Left lung (tissue), 10 donors: ENCODE measurements around the gene VEZT. TPM values are rescaled to one million over a fixed set of nuclear protein-coding genes. Genes with fewer than 3 reads are reported as not detected.

Experiments used
- ATAC-seq: fragments of 200-7000 bp; cut with Tn5 transposase; one replicate; pipeline ENCODE4 v1.9.1; 2020; ENCODE audit warnings: moderate library complexity
- DNase-seq, 4 donors: peaks; one replicate each; pipeline ENCODE4 v3.0.0-alpha.2; 2013 to 2020
- H3K27ac ChIP-seq, 2 donors: fragments of 200-600 bp; sonication (generic) in 1 of 2; one replicate each; pipeline versions ENCODE4 v1.5.0 to v1.8.0; 2020 to 2021
- H3K27me3 ChIP-seq, 2 donors: fragments of 200-600 bp; sonication (generic) in 1 of 2; one replicate each; pipeline versions ENCODE4 v1.5.0 to v1.8.0; 2020 to 2021
- H3K36me3 ChIP-seq, 2 donors: fragments of 200-600 bp; sonication (generic) in 1 of 2; one replicate each; pipeline versions ENCODE4 v1.5.0 to v1.8.0; 2020 to 2021
- H3K4me1 ChIP-seq, 2 donors: fragments of 200-600 bp; one replicate each; pipeline ENCODE4 v1.8.0; 2021
- H3K4me3 ChIP-seq, 2 donors: fragments of 200-600 bp; sonication (generic) in 1 of 2; one replicate each; pipeline versions ENCODE4 v1.5.0 to v1.8.0; 2020 to 2021; ENCODE audit warnings: mild to moderate bottlenecking in 1 of 2
- H3K9me3 ChIP-seq, 2 donors: fragments of 200-600 bp; sonication (generic) in 1 of 2; one replicate each; pipeline versions ENCODE4 v1.5.0 to v1.8.0; 2020 to 2021
- intact Hi-C, 2 donors: fragments of 100-400 bp; cut with DNase I; formaldehyde crosslinking; loops; one replicate each; pipeline versions ENCODE4 v1.11.2 to v1.14.2; 2022
- polyA plus RNA-seq, 6 donors: library from polyadenylated mRNA; unstranded; fragments of 120-200 nt; gene quantifications; one replicate each; pipeline ENCODE4 v1.2.1, GENCODE V29; 2013; ENCODE audit not compliant: insufficient read length in 6 of 6
- total RNA-seq, 2 donors: library from RNA; stranded (reverse); fragmentation: NEBNext Ultra II Directional; extraction: Animal tissue kit (Norgen Biotek cat#: 25700); gene quantifications; one replicate each; pipeline ENCODE4 v1.2.1, GENCODE V29; 2021
- TF ChIP-seq, protein P1 (sequence below), 2 donors: fragments of 200-600 bp; sonication (generic) in 1 of 2; IDR thresholded peaks; one replicate each; pipeline versions ENCODE4 v1.5.0 to v1.8.0; 2021; ENCODE audit warnings: antibody characterized with exemption in 2 of 2
- donor health status: DM: no; HTN: yes; CAD: no.
- donor health status: DM: no; HTN: no; CAD: no.

VEZT gene
- total and polyA plus RNA-seq, 8 donors, result 69.4 to 108 (median 87.1) TPM

DNA sequence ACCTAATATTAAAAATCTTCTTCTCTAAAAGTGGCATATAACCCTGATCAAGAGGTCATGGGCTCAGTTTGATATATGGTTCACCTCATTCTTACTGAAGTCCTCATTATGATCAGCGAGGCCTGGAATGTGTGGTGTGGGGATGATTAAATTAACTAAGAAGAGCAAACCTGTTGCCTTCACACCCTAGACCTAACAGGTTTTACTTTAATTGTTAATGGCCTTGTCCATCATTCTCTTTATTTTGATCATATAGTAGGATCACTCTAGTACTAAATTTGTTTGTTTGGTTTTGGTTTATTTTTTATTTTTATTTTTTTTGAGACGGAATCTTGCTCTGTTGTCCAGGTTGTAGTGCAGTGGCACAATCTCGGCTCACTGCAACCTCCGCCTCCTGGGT, 43.5 kb downstream of the VEZT start:
- DNase-seq, result no peak
- peaks cover 0 to 14% of the 10 kb centered on the region in 2 donors for H3K4me1 ChIP-seq
- intact Hi-C loops, result no loop called here
- no peak overlapping the region for H3K27ac ChIP-seq
- no peak overlapping the region for H3K4me3 ChIP-seq
- TF ChIP-seq, protein P1, sequence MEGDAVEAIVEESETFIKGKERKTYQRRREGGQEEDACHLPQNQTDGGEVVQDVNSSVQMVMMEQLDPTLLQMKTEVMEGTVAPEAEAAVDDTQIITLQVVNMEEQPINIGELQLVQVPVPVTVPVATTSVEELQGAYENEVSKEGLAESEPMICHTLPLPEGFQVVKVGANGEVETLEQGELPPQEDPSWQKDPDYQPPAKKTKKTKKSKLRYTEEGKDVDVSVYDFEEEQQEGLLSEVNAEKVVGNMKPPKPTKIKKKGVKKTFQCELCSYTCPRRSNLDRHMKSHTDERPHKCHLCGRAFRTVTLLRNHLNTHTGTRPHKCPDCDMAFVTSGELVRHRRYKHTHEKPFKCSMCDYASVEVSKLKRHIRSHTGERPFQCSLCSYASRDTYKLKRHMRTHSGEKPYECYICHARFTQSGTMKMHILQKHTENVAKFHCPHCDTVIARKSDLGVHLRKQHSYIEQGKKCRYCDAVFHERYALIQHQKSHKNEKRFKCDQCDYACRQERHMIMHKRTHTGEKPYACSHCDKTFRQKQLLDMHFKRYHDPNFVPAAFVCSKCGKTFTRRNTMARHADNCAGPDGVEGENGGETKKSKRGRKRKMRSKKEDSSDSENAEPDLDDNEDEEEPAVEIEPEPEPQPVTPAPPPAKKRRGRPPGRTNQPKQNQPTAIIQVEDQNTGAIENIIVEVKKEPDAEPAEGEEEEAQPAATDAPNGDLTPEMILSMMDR (IDR thresholded peaks at IDR 0.05), result no peak
- no peak for ATAC-seq
- H3K27me3 ChIP-seq, result no peaks in the 10 kb centered on the region
- H3K9me3 ChIP-seq, result no peaks in the 10 kb centered on the region
- H3K36me3 ChIP-seq, result peaks cover 0 to 35% of the 10 kb centered on the region in 2 donors

DNA sequence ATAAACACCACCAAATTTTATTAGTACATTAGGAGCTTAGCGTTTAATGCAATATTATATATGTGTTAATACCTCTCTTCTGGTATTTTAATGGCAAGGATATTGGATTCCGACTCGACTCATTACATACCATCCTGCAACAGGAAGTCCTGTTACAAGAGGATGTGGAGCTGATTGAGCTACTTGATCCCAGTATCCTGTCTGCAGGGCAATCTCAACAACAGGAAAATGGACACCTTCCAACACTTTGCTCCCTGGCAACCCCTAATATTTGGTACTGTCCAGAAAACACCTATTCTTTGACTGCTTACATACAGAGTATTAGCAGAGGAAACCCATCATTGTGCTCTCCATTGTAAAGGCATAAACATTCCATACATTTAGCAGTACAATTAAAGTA, 45.2 kb downstream of the VEZT start:
- Histone ChIP-seq H3K36me3 (peaks cover 0 to 37% of the 10 kb centered on the region in 2 donors), H3K27ac (peak overlapping the region in 1 of 2 donors; percentile 59)
- peak; percentile 58 for ATAC-seq

DNA sequence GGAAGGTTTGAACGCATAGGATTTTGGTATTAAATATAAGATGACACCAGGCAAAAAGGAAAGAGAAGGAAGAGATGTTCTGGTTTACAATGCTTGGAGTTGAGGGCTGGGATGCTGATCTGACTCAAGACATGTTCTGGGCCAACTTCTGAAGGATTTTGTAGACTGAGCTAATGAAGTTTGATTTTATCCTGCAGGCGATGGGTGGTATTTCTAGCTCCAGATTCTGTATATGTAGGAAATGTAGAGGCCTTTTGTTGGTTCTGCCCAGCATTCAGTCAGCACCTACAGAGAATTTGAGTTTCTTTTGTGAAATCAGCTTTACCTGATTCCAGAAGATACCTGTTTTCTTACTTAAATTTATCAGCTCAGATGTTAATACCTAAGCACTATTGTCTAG, 48.2 kb downstream of the VEZT start:
- ATAC-seq, result no peak
- Histone ChIP-seq H3K9me3 (no peaks in the 10 kb centered on the region), H3K27me3 (no peaks in the 10 kb centered on the region), H3K27ac (no peak overlapping the region), H3K4me1 (no peaks in the 10 kb centered on the region), H3K36me3 (peaks cover 0 to 47% of the 10 kb centered on the region in 2 donors), H3K4me3 (no peak overlapping the region)
- intact Hi-C loops, result no loop called here
- no peak for DNase-seq
- TF ChIP-seq, protein P1 (IDR thresholded peaks at IDR 0.05), result no peak

More for the DNA sequence above, 45.2 kb downstream of the VEZT start:
- TF ChIP-seq, protein P1 (IDR thresholded peaks at IDR 0.05), result no peak
- Histone ChIP-seq H3K4me1 (peaks cover 0 to 14% of the 10 kb centered on the region in 2 donors), H3K4me3 (no peak overlapping the region), H3K27me3 (no peaks in the 10 kb centered on the region), H3K9me3 (no peaks in the 10 kb centered on the region)
- intact Hi-C loops, result no loop called here
- peak in 2 of 4 donors; percentile 14 to 28 for DNase-seq

DNA sequence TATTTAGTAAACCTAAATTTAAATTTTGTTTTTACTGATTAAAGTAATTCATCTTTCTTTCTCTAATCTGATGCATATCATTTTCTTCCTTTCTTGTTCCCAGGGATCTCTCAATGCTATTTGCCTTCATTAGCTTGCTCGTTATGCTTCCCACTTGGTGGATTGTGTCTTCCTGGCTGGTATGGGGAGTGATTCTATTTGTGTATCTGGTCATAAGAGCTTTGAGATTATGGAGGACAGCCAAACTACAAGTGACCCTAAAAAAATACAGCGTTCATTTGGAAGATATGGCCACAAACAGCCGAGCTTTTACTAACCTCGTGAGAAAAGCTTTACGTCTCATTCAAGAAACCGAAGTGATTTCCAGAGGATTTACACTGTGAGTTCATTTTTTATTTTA, 48.6 kb downstream of the VEZT start:
- H3K36me3 ChIP-seq, result peaks cover 0 to 50% of the 10 kb centered on the region in 2 donors
- no peak for DNase-seq

DNA sequence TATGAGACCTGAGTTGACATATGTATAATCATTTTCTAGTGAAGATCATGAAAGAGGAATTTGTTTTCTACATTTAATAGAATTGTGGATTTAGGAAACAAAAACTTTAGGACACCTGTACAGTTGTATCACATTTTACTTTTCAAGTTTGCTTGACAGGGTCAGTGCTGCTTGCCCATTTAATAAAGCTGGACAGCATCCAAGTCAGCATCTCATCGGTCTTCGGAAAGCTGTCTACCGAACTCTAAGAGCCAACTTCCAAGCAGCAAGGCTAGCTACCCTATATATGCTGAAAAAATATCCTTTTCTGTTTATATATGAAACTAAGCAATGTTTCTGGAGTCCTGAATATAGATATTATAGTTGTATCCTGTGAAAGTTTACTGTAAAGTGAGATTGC, 52.3 kb downstream of the VEZT start:
- no peaks in the 10 kb centered on the region for H3K27me3 ChIP-seq
- H3K4me3 ChIP-seq, result no peak overlapping the region
- no peaks in the 10 kb centered on the region for H3K4me1 ChIP-seq
- ATAC-seq (no peak), DNase-seq (no peak)
- H3K9me3 ChIP-seq, result no peaks in the 10 kb centered on the region
- peaks cover 0 to 52% of the 10 kb centered on the region in 2 donors for H3K36me3 ChIP-seq
- intact Hi-C loops, result no loop called here
- H3K27ac ChIP-seq, result no peak overlapping the region
- TF ChIP-seq, protein P1 (IDR thresholded peaks at IDR 0.05), result no peak

More for the DNA sequence above, 48.6 kb downstream of the VEZT start:
- intact Hi-C loops, result no loop called here
- TF ChIP-seq, protein P1 (IDR thresholded peaks at IDR 0.05), result no peak
- ATAC-seq, result no peak
- Histone ChIP-seq H3K4me3 (no peak overlapping the region), H3K27me3 (no peaks in the 10 kb centered on the region), H3K27ac (no peak overlapping the region), H3K9me3 (no peaks in the 10 kb centered on the region), H3K4me1 (no peaks in the 10 kb centered on the region)
